Neuronal stem cell (in vitro differentiated cells): ENCODE measurements around the gene SHTN1.

Source experiments
- DNase-seq: peaks from one replicate; pipeline ENCODE4 v3.0.0-alpha.2; 2013; ENCODE audit warnings: low spot score
- H2AFZ ChIP-seq: one replicate; pipeline ENCODE4 v1.6.1; 2013; ENCODE audit warnings: mild to moderate bottlenecking, low read length, inconsistent platforms
- H2AK5ac ChIP-seq: 2 replicates; pipeline ENCODE4 v1.6.1; 2013; ENCODE audit warnings: low read depth, mild to moderate bottlenecking, inconsistent platforms, low read length, moderate library complexity, mixed read lengths
- H2BK120ac ChIP-seq: 2 replicates; pipeline ENCODE4 v1.6.1; 2013; ENCODE audit warnings: low read depth, mild to moderate bottlenecking, inconsistent platforms, low read length, moderate library complexity, mixed read lengths
- H2BK12ac ChIP-seq: one replicate; pipeline ENCODE4 v1.6.1; 2013; ENCODE audit warnings: low read length, inconsistent platforms
- H2BK15ac ChIP-seq: 2 replicates; pipeline ENCODE4 v1.6.1; 2013; ENCODE audit warnings: mild to moderate bottlenecking, low read length, inconsistent platforms, mixed read lengths
- H2BK5ac ChIP-seq: one replicate; pipeline ENCODE4 v1.6.1; 2013; ENCODE audit warnings: inconsistent platforms, mild to moderate bottlenecking, low read length, moderate library complexity
- H3K14ac ChIP-seq: one replicate; pipeline ENCODE4 v1.6.1; 2013; ENCODE audit warnings: low read length, inconsistent platforms
- H3K18ac ChIP-seq: 2 replicates; pipeline ENCODE4 v1.6.1; 2013; ENCODE audit warnings: low read length, inconsistent platforms
- H3K23ac ChIP-seq: 2 replicates; pipeline ENCODE4 v1.6.1; 2013; ENCODE audit warnings: low read depth, mild to moderate bottlenecking, mixed read lengths, low read length, inconsistent platforms; ENCODE audit not compliant: poor library complexity
- H3K27ac ChIP-seq: replicated peaks from 3 replicates; pipeline ENCODE4 v1.5.1; 2013; ENCODE audit warnings: low read length, inconsistent platforms
- H3K27me3 ChIP-seq, 3 experiments: 2 replicates each; pipeline ENCODE4 v1.6.1; 2013; ENCODE audit warnings: low read length in 3 of 3, mild to moderate bottlenecking in 2 of 3, inconsistent platforms in 1 of 3, low read depth in 1 of 3, mixed read lengths in 1 of 3, moderate library complexity in 1 of 3; ENCODE audit not compliant: control insufficient read depth in 3 of 3, insufficient read depth in 3 of 3
- H3K36me3 ChIP-seq, 2 donors: replicated peaks in 1 of 2; 2 replicates each; pipeline ENCODE4 v1.6.1; 2013; ENCODE audit warnings: low read length in 2 of 2; ENCODE audit not compliant: control insufficient read depth in 2 of 2, insufficient read depth in 2 of 2
- H3K4ac ChIP-seq: 2 replicates; pipeline ENCODE4 v1.6.1; 2013; ENCODE audit warnings: inconsistent platforms, mild to moderate bottlenecking, low read length, moderate library complexity
- H3K4me1 ChIP-seq, 2 donors: 1 replicate in 1 of 2; 2 replicates in 1 of 2; pipeline ENCODE4 v1.6.1; 2013; ENCODE audit warnings: low read length in 2 of 2, low read depth in 1 of 2; ENCODE audit not compliant: control insufficient read depth in 2 of 2, insufficient read depth in 1 of 2
- H3K4me2 ChIP-seq: one replicate; pipeline ENCODE4 v1.6.1; 2013; ENCODE audit warnings: mild to moderate bottlenecking, low read length, inconsistent platforms; ENCODE audit not compliant: insufficient read depth, poor library complexity, severe bottlenecking
- H3K4me3 ChIP-seq, 2 donors: 2 replicates each; pipeline ENCODE4 v1.5.1; 2013; ENCODE audit warnings: low read length in 2 of 2, mild to moderate bottlenecking in 2 of 2, inconsistent platforms in 1 of 2, moderate library complexity in 1 of 2
- H3K79me1 ChIP-seq: one replicate; pipeline ENCODE4 v1.6.1; 2013; ENCODE audit warnings: low read depth, mild to moderate bottlenecking, inconsistent platforms, low read length, moderate library complexity
- H3K9ac ChIP-seq: one replicate; pipeline ENCODE4 v1.6.1; 2013; ENCODE audit warnings: mild to moderate bottlenecking, low read depth, low read length, inconsistent platforms; ENCODE audit not compliant: poor library complexity
- H3K9me3 ChIP-seq, 2 donors: replicated peaks in 1 of 2; 2 replicates each; pipeline versions ENCODE3 to v1.6.1; 2013; ENCODE audit warnings: low read length in 2 of 2, mild to moderate bottlenecking in 2 of 2, inconsistent platforms in 1 of 2, low read depth in 1 of 2, mixed read lengths in 1 of 2, moderate library complexity in 1 of 2; ENCODE audit not compliant: control insufficient read depth in 2 of 2, insufficient read depth in 1 of 2
- H4K8ac ChIP-seq: one replicate; pipeline ENCODE4 v1.6.1; 2013; ENCODE audit warnings: low read depth, mild to moderate bottlenecking, inconsistent platforms, low read length, moderate library complexity
- H4K91ac ChIP-seq: one replicate; pipeline ENCODE4 v1.6.1; 2013; ENCODE audit warnings: low read length, low read depth, mild to moderate bottlenecking, inconsistent platforms; ENCODE audit not compliant: poor library complexity
- WGBS, 2 donors: extraction: QIAGEN DNeasy Blood & Tissue Kit; methylation state at CpG; one replicate each; pipeline ENCODE4 v1.1.7; 2013; ENCODE audit warnings: missing lambda C conversion rate in 2 of 2, mixed read lengths in 1 of 2; ENCODE audit not compliant: insufficient read length in 2 of 2, insufficient replicate concordance in 1 of 2; ENCODE audit errors: extremely low coverage in 2 of 2; 5-methylcytosine and 5-hydroxymethylcytosine counted together

The SHTN1 gene

DNA sequence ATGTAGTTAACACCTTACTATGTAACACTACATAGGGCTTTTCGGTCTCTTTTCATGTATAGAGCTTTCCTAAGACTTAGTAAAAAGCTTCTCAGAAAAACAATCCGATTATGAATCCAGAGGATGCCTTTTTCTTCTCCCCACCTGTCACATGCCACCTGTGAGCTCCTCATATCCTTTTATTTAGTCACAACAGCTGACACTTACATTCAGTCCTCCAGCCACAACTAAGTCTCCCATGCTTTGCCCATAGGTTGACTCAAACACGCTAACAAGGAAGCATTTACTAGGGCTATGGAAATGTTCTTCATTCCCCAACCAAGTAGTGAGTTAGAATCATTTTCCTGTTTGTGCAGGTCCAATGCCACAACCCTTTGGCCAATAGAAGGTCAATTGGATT, 147.8 kb downstream of the SHTN1 start:
- Histone ChIP-seq H2AFZ (no peak overlapping the region), H3K4me3 (no peak overlapping the region), H3K27me3 (peaks cover 0 to 15% (median 0%) of the 10 kb centered on the region in 3 experiments), H3K18ac (no peak overlapping the region), H3K9ac (no peak overlapping the region), H3K14ac (no peak overlapping the region), H3K4me2 (no peak overlapping the region), H4K91ac (no peak overlapping the region), H3K4me1 (no peaks in the 10 kb centered on the region), H3K36me3 (no peaks in the 10 kb centered on the region), H3K23ac (no peak overlapping the region), H2BK12ac (no peak overlapping the region), H3K9me3 (peaks cover 0 to 2% of the 10 kb centered on the region in 2 donors), H2BK120ac (no peak overlapping the region), H3K27ac (no peak overlapping the region), H4K8ac (no peak overlapping the region), H2AK5ac (no peak overlapping the region), H2BK15ac (no peak overlapping the region), H3K4ac (no peak overlapping the region), H2BK5ac (no peak overlapping the region), H3K79me1 (no peaks in the 10 kb centered on the region)
- no peak for DNase-seq
- no CpG with 5 or more reads among the region's 3 CpGs for WGBS, 2 donors

DNA sequence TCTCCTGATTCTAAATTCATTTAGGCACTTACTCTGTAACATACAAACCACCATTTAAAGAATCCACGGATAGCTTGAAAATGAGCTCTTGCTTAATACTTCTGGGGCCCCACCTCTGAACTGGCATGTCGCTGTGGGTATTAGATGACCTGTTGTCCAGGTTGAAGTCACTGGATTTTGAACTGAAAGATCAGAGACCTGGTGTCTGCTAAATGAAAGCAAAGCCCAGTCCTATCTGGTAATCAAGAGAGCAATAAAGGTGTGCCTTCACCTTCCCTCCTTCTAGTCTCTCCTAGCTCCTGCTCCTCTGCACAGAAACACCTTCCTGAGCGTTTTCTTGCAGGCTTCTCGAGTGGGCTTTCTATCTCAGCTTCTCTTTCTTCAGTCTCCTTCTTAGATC, 151.3 kb downstream of the SHTN1 start:
- H3K27ac ChIP-seq = no peak overlapping the region
- no peak overlapping the region for H3K9ac ChIP-seq
- H3K14ac ChIP-seq = no peak overlapping the region
- H3K18ac ChIP-seq = no peak overlapping the region
- no peak overlapping the region for H2AK5ac ChIP-seq
- no peak overlapping the region for H3K4me3 ChIP-seq
- no peak overlapping the region for H2BK12ac ChIP-seq
- no peak overlapping the region for H2AFZ ChIP-seq
- peaks cover 1 to 9% of the 10 kb centered on the region in 2 donors for H3K4me1 ChIP-seq
- peaks cover 0 to 23% (median 0%) of the 10 kb centered on the region in 3 experiments for H3K27me3 ChIP-seq
- H3K4me2 ChIP-seq = no peak overlapping the region
- DNase-seq = no peak
- H2BK5ac ChIP-seq = no peak overlapping the region
- H3K9me3 ChIP-seq = peaks cover 0 to 2% of the 10 kb centered on the region in 2 donors
- no peak overlapping the region for H2BK120ac ChIP-seq
- no CpG with 5 or more reads among the region's 4 CpGs for WGBS, 2 donors
- H3K36me3 ChIP-seq = no peaks in the 10 kb centered on the region
- no peak overlapping the region for H2BK15ac ChIP-seq
- no peaks in the 10 kb centered on the region for H3K79me1 ChIP-seq
- no peak overlapping the region for H3K4ac ChIP-seq
- H4K91ac ChIP-seq = no peak overlapping the region
- no peak overlapping the region for H3K23ac ChIP-seq
- no peak overlapping the region for H4K8ac ChIP-seq

GRCh38 chr10:116853287-116853686, 151.7 kb downstream of the SHTN1 start:
- Histone ChIP-seq H3K79me1 (peaks cover 2% of the 10 kb centered on the region), H3K14ac (no peak overlapping the region), H2BK12ac (no peak overlapping the region), H3K9me3 (peaks cover 0 to 2% of the 10 kb centered on the region in 2 donors), H3K4me3 (no peak overlapping the region), H3K36me3 (no peaks in the 10 kb centered on the region), H3K27me3 (peaks cover 0 to 23% (median 0%) of the 10 kb centered on the region in 3 experiments), H2BK5ac (no peak overlapping the region), H4K91ac (no peak overlapping the region), H3K9ac (no peak overlapping the region), H2AFZ (no peak overlapping the region), H2AK5ac (no peak overlapping the region), H3K27ac (no peak overlapping the region), H3K18ac (no peak overlapping the region), H3K4ac (no peak overlapping the region), H2BK120ac (no peak overlapping the region), H3K4me1 (peaks cover 5 to 13% of the 10 kb centered on the region in 2 donors), H3K23ac (no peak overlapping the region), H4K8ac (no peak overlapping the region), H3K4me2 (no peak overlapping the region), H2BK15ac (no peak overlapping the region)
- DNase-seq = no peak
- no CpG with 5 or more reads among the region's 4 CpGs for WGBS, 2 donors

- no peak overlapping the region for H3K18ac ChIP-seq
- no peak overlapping the region for H3K9ac ChIP-seq
- no peak overlapping the region for H2AK5ac ChIP-seq
- H3K27me3 ChIP-seq = peaks cover 0 to 33% (median 0%) of the 10 kb centered on the region in 3 experiments
- no peak for DNase-seq
- no peak overlapping the region for H4K8ac ChIP-seq
- no peak overlapping the region for H3K23ac ChIP-seq
- no peak overlapping the region for H3K4ac ChIP-seq
- no peak overlapping the region for H2BK15ac ChIP-seq
- peaks cover 2% of the 10 kb centered on the region for H3K79me1 ChIP-seq
- H3K4me1 ChIP-seq = peaks cover 5 to 15% of the 10 kb centered on the region in 2 donors
- no peak overlapping the region for H2BK12ac ChIP-seq
- H3K4me2 ChIP-seq = no peak overlapping the region
- peaks cover 0 to 2% of the 10 kb centered on the region in 2 donors for H3K9me3 ChIP-seq
- no peak overlapping the region for H2BK120ac ChIP-seq
- no peak overlapping the region for H3K4me3 ChIP-seq
- H4K91ac ChIP-seq = no peak overlapping the region
- no peak overlapping the region for H3K14ac ChIP-seq
- WGBS, 2 donors = no CpG with 5 or more reads among the region's 1 CpG
- no peaks in the 10 kb centered on the region for H3K36me3 ChIP-seq
- no peak overlapping the region for H2BK5ac ChIP-seq
- H2AFZ ChIP-seq = no peak overlapping the region
- no peak overlapping the region for H3K27ac ChIP-seq
Observed at GRCh38 chr10:116852246-116852645, 152.7 kb downstream of the SHTN1 start.
